Stimulated activated CD4-positive, alpha-beta T cell treated with anti-CD3 and anti-CD28 coated beads, Interleukin-15, amount 100 ng/mL, for 1 hour (primary cell): ENCODE data around the gene RCOR1.
"Not testable (repeated sequence)": the region's sequence is repeated elsewhere in the genome, so short reads cannot be mapped to it uniquely, and the experiment has no call there.

Experiments
- DNase-seq, 2 donors: peaks; one replicate each; pipeline ENCODE4 v3.0.0-alpha.2; 2020; ENCODE audit warnings: low read depth in 1 of 2, low spot score in 1 of 2

Gene RCOR1

DNA sequence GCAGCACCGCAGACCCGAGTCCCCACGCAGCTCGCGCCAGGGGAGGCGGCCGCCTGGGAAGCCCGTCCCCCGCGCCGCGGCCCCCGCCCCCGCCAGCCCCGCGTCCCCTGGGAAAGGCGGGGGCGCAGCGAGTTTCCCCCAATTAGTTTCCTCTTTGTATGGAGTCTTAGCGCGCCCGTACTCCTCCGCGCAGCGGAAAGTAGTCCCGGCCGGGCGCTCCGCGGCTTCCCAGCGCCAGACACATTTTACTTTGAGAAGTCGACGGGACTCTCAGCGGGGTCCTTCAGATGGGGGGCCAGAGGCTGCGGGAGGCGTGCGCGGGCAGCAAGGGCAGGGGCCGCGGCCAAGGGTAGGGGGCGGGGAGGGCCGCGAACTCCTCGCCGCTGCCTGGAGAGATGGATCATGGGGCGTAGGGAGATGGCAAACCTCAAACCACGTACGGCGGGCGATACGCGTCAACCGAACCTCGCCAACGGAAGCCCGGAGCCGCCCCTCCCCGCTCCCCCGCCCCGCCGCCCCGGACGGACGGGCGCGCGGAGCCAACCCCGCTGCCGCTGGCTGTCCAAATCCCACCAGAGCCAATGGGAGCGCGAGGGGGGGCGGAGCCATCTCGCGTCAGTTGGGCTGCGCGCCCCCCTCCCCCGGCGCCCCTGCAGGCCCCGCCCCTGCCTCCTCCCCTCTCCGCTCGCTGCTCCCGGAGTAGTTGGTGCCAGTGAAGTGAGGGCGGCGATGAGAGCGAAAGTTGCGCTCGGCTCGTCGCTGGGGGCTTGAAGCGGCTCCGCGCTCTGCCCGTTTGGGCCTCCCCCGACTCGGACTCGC lies at the start of gene RCOR1:
TSS of gene RCOR1 (plus strand) at position 706 of the 819 bp plus-strand sequence. CDS start 238 bp downstream, outside the sequence.
- peak; percentile 97 to 98 for DNase-seq

DNA sequence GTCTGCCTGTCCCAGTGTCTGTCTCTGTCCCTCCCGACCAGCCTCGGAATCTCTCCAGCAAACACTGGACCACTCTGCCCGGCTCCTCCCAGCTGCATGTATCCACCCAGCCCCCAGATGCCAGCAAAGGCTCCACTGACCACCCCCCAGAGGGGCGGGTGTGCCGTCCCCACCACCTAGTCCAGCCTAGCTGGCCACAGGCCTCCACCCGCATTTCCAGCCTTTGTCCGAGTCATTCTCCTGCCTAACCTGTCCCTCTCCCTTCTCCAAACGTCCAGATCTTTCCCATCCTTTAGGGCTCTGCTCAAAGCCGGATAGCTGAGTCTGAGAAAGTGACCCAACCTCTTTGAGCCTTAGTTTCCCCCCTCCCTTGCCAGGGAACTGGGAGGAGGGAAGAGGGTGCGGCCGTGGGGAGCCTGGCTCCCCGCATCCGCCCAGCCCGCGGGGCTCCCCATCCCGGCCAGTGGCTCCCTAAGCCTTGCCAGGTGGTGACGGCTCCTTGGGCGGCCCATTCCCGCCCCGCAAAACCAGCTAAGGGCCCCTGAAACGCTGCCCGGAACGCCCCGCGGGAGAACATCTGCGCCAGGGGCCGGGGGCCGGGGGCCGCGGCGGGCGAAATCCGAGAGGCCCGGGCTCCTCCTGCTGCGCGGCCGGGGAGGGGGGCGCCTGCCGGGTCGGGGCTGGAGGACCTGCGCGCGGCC lies 48.3 kb upstream of the RCOR1 start:
- no peak for DNase-seq

DNA sequence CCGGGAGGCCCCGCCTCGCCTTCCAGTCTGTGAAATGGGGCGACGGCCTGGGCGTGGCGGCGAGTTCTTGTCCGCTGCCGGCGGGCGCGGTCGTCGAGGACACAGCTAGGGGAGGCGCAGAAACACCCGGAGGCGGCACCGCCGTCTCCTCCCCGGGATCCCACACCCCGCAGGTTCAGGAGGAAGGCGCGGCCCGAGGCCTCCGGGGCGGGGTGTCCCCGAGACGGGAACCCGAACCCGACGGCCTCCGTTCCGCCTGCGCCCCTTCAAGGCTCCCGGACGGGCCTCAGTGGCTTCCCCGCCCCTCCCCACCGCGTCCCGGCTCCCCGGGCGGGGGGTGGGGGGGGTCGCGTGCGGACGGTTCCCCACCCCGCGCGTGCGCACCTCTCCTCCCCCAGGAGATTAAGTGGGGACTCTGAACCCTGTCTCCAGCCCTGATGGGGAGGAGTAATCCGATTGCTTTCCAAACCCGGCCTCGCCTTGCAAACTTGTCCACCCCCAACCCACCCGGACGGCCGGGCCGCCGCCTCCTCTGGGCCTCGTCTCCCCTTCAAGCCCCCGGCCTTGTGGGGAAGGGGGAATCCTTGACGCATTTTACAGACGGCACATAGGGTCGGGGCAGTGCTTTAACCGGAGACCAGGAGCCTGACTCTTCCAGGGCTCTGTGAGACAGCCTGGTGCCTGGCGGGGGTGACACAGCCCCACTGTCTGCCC lies 47.5 kb upstream of the RCOR1 start:
- DNase-seq: no peak

DNA sequence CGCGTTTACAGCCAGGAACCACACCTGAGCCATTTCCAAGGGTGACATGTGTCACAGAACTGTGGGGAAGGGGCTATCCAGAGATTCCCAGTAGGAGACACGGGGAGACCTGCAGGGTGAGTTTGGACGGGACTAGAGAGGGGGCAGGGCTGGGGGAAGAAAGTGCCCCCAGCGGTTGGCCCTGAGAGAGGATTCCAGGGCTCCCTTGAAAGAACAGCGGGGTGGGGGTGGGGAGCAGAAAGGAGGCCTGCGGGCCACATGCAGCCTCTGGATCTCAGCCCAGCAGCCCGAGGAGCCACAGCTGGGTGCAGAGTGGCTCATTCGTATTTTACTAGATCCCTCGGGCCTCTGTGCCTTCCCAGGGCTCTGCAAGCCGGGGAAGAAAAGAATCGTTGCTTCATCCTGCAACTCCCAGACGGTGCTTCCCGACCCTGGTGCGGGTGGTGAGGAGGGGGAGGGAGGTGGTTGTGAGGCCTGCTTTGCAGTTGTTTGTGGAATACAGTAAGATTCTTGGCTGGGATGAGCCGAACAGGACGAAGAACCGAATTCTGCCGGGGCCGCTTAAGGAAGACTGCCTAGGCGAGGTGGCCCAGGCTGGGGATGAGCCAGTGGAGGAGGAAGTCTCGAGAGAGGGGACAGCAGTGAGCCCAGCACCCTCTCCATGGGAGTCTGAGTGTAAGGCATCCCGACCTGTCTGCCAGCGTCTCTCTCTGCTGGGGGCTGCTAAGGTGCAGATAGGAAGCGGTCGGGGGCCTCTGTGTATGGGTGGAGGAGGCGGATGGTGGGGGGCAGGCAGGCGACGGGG lies 46.8 kb upstream of the RCOR1 start:
- DNase-seq: no peak

DNA sequence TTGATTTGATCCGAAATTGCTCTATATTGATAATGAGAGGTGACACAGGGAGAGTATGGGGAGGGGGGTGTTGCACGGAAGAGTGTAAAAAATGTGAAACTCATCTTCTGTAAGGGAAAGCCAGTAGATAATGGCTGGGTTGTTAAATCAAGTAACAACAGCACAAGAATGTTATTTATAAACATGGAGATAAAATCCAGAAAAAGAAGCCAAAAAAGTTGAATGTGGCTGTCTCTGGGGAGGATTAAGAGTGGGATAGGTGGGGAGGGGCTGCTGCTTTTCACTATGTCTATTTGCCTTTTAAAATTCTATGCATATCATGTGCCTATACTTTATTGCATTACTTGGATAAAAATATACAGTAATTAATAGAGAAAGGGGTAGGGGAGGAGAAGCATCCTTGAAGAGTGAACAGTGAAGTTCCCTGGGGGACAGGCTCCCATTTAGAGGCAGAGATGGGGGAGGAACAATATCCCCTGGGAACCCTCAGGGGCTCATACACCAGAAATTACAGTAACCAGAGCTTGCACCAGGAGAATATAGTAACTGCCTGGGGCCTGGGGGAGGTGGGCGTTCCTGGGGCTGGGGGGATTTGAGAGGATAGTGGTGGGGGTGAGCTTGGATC lies 43.7 kb upstream of the RCOR1 start:
- DNase-seq: no peak

DNA sequence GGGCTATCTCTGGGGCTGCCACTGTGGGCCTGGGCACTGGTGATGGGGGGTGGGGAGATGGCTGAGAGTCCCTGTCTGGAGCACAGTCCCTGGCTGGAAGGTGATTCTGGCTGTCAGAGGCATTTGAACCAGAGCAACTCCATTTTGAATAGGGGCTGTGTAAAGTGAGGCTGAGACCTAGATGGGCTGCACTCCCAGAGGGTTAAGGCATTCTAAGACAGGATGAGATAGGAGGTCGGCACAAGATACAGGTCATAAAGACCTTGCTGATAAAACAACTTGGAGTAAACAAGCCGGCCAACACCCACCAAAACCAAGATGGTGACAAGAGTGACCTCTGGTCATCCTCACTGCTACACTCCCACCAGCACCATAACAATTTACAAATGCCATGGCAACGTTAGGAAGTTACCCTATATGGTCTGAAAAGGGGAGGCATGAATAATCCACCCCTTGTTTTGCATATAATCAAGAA lies 41.5 kb upstream of the RCOR1 start:
- DNase-seq: not testable (repeated sequence)

DNA sequence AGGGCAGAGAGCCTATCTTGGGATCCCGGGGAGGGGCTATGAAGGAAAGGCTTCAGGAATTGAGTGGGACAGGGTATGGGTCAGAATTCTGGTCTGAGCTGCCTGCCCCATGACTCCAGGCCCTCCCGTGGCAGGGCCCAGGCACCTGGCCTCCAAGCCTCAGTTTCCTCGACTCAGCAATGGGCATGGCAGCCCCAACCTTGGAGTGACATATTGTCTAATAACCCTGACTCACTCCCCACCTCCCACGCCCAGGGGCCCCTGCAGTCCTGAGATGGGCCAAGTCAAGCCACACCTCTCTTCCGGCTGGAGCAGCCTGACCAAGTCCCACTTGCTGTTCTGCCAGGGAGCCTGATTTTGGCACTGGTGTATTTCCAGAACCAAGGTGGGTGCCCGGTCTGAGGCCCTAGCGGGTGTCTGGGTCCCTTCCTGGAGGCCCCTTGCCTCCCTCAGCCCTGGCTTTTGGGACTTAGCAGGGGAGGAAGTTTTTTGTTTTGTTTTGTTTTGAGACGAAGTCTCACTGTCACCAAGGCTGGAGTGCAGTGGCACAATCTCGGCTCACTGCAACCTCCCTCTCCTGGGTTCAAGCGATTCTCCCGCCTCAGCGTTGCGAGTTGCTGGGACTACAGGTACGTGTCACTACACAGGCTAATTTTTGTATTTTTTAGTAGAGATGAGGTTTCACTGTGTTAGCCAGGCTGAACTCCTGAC lies 40.3 kb upstream of the RCOR1 start:
- no peak for DNase-seq

DNA sequence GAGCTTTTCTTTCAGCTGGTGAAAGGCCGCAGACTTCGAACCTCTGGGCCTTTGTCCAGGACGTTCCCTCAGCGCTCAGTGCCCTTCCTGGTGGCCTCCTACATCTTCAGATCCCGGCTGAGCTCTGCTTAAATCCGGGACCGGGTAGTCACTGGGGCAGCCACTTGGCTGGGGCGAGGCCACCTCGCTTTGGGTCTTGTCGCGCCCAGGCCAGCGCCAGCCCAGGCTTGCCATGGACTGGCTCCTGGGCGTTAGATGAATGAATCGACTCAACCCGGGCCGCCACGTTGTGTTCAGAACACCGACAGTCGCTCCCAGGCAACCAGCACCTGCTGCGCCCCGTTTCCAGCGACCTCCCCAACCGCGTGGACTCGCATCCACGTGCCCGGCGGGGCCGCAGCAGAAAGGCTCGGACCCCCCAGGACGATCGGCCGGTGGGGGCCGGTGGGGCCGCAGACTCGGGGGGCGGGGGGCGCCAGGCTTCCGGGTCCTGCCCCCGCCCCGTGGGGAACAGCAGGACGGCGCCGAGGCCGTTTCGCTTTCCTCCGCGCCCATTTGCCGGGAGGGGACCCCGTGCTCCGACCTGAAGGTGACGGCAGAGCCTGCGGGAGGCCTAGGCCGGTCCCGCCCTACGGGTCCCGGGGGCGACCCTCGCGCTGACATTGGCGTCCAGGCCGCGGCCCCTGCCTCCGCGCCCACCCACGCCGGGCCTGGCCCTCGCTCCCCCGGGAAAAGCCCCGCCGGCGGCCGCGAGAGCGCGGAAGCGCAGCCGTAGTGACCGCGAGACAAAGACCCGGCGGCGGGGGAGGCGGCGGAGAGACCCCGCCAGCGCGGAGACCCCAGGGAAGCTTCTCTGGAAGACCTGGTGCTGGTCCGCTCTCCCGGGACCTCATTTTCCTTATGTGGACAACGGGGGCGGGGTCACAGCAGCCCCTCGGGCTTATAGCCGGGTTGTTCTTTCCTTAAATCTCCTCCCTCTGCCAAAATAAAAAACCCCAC lies 37.3 kb upstream of the RCOR1 start:
- peak; percentile 22 to 38 for DNase-seq

DNA sequence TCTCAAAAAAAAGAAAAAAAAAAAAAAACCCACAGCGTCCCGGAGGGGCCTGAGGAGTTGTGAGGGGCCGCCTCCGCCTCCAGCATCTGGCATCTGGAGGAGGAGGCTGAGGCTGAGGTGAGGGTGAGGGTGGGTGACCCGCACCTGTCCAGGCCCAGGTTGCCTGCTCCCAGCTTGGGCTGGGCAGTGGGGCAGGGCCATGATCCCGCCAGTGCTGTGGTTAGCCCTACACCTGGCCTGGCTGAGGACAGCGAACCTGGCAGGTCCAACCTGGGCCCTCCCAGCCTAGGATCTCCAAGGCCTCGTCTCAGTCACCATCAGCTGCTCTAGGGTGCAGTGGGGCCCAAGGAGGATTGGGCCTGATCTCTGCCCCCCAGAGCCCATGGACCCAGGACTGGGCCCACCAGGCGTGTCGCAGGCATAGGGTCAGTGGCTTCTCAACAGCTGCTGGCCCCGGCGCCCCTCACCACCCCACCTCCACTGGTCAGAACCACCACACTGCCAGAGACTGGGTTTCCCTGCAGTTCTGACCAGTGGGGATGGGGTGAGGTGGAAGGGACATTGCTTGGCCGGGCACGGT lies 36.3 kb upstream of the RCOR1 start:
- no peak for DNase-seq

DNA sequence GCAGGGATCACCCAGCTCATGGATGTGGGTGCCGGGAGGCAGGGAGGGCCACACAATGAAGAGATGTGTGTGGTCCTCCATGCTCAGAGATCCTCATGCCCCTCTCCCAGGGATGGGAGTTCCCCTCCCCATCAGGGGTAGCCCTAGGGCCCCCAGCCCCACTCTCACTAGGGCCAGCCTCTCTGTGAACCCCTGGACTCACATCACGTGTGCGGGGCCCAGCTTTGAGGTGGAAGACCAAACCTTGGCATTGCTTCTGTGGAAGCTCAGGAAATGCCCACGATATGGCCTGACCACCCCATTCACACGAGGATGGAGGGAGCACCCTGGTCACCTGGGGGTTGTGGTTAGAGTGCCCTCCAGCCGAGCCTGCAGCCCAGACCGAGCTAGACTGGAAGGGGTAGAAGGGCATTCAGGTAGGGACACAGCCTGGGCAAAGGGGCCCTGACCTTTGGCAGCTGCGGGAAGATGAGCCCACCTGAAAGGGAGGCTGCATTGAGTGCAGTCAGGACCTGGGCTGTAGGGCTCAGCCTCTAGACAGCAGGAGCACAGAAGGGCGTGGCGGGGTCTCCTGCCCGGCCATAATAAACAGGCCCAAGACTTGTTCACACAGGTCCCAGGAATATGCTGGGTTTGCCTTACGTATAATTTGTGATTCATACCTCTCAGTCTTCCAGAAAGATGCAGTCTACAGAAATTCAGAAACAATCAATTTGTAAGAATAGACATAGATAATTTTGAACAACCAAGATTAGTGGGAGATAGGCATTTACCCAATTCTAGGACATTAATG lies 34.8 kb upstream of the RCOR1 start:
- no peak for DNase-seq

DNA sequence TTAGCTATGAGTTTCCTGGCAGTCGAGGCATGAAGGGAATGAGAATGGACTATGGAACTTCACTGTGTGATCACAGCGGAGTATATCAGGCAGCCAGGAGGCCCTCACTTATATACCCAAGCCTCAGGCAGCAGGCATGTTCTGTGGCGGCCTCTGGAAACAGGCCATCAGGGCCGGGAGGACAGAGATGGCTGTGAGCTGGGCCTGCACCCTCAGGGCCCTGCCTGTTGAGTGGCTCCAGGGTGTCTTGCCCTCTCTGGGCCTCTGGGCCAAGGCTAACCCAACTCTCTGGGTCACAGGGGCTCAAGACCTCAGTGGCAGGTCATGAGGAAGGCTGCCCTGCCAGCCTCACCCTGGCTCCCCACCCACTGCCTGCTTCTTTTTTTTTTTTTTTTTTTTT lies 33.9 kb upstream of the RCOR1 start:
- DNase-seq: no peak

DNA sequence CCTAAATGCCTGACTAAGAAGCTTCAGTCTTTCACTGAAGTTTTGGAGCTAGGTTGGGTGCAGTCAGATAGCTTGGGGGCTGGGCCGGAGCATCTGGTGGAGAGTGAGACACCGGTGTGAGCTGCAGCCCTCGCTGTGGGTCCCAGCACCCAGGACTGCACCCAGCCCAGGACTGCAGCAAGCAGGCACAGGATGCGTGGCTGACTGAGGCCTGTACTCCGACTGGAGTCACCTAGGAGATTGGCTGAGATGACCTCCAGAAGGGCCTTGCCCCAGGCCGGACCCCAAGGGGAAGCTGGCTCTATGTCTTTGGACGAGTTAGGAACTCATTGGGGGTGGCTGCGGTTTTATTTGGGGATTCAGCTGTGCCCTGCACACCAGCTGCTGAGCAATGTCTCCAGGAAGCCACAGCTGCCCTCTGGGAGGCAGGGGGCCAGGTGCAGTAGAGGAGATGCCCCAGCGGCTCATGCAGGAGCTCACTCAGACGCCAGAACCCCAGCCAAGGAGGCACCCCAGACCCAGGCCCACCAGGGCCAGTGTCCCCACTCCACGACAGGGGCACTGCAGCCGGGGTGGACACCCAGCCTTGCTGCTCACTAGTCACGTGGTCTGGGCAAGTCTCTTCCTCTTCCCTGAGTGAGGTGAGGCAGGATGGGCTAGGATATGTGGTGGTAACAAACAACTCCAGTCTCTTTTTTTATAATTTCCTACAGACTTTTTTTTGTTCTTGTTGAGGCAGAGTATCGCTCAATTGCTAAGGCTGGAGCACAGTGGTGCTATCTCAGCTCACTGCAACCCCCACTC lies 31.8 kb upstream of the RCOR1 start:
- DNase-seq: no peak

DNA sequence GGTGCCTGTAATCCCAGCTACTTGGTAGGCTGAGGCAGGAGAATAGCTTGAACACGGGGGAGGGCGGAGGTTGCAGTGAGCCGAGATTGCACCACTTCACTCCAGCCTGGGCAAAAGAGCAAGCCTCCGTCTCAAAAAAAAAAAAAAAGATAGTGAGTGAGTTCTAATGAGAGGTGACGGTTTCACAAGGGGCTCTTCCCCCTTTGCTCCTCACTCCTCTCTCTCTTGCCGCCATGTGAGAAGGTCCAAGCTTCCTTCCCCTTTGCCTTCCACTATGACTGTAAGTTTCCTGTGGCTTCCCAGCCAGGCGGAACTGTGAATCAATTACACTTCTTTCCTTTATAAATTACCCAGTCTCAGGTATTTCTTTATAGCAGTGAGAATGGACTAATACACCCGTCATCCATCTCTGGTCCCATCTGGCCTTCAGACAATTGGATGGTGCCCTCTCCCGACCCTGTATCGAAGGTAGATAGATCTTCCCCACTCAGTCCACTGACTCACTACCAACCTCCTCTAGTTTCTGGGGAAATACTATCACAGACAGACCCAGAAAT lies 27.0 kb upstream of the RCOR1 start:
- no peak for DNase-seq

DNA sequence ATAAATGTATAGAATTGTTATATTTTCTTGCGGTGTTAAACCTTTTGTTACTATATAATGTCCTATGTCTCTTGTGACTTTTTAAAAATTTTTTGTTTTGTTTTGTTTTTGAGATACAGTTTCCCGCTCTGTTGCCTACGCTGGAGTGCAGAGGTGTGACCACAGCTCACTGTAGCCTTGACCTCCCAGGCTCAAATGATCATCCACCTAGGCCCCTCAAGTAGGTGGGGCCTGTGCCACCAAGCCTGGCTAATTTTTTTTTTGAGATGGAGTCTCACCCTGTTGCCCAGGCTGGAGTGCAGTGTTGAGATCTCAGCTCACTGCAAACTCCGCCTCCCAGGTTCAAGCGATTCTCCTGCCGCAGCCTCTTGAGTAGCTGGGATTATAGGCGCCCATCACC lies 26.5 kb upstream of the RCOR1 start:
- no peak for DNase-seq

DNA sequence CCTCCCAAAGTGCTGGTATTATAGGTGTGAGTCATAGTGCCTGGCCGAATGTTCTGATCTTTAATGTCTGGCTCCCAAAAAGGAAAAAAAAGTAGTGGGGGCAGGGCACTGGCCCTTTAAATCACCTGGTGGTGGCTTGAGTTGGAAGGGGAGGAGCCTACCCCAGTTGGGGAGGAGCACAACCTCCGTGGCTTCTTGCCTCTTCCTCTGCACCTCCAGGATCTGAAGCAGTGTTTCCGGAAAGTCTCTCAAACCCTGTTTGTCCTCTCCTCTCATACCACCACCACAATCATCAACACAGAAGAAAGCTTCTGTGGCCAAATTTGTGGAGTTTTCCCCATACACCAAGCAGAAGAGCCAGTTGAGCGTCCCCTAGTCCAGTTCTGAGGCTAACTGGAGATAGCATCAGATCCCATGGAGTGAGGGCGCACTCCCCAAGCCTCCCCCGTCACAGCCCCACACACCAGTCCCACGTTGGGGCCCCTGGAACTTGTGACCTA lies 24.3 kb upstream of the RCOR1 start:
- DNase-seq: peak in 1 of 2 donors; percentile 20

DNA sequence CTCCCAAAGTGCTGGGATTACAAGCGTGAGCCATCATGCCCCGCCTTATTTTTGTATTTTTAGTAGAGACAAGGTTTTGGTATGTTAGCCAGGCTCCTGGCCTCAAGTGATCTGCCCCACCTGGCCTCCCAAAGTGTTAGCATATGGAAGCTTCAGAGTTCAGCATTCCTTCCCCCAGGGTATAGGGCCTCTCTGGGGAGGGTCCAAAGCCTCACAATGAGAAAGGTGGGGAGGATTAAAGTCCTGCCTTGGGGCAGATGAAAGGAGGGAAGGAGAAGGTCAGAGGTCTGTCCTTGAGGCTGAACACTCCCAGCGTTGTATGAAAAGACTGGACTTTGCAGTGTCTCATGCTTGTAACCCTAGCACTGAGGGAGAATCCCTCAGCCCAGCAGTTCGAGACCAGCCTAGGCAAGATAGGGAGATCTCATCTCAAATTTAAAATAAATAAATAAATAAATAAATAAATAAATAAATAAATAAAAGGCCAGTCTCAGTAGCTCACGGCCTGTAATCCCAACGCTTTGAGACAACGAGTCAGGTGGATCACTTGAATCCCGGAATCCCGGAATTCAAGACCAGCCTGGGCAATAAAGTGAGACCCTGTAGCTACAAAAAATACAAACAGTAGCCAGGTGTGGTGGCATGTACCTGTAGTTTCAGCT lies 22.0 kb upstream of the RCOR1 start:
- no peak for DNase-seq
